ENCODE measurements around the gene ZNF610.

ZNF610 gene

GRCh38 chr19:52398081-52398441 is 62.0 kb downstream of the ZNF610 start:
- DNase-seq = no peak

GRCh38 chr19:52410276-52410675 is 74.2 kb downstream of the ZNF610 start:
- no peak for DNase-seq

GRCh38 chr19:52415711-52416110 is 79.7 kb downstream of the ZNF610 start:
- no peak for DNase-seq

Data from NCI-H1092 treated with DMSO at 0.1 percent for 48 hours (cell line).